GM18505 (cell line): ENCODE results near the gene ATP9A.
"Not testable (repeated sequence)": the region's sequence is repeated elsewhere in the genome, so short reads cannot be mapped to it uniquely, and the experiment has no call there.

Source experiments
- ATAC-seq: cut with Tn5 transposase; IDR thresholded peaks from one replicate; pipeline ENCODE4 v1.9.1; 2021; ENCODE audit not compliant: unreplicated experiment
- POLR2A ChIP-seq: IDR thresholded peaks from 4 replicates; pipeline ENCODE4 v1.6.1; 2011; ENCODE audit warnings: borderline replicate concordance; ENCODE audit not compliant: insufficient read depth, insufficient read length; ENCODE audit errors: extremely low read depth

The ATP9A gene

GRCh38 chr20:51578145-51578459, 190.1 kb downstream of the ATP9A start:
- TF ChIP-seq POLR2A: no peak
- ATAC-seq: no peak

DNA sequence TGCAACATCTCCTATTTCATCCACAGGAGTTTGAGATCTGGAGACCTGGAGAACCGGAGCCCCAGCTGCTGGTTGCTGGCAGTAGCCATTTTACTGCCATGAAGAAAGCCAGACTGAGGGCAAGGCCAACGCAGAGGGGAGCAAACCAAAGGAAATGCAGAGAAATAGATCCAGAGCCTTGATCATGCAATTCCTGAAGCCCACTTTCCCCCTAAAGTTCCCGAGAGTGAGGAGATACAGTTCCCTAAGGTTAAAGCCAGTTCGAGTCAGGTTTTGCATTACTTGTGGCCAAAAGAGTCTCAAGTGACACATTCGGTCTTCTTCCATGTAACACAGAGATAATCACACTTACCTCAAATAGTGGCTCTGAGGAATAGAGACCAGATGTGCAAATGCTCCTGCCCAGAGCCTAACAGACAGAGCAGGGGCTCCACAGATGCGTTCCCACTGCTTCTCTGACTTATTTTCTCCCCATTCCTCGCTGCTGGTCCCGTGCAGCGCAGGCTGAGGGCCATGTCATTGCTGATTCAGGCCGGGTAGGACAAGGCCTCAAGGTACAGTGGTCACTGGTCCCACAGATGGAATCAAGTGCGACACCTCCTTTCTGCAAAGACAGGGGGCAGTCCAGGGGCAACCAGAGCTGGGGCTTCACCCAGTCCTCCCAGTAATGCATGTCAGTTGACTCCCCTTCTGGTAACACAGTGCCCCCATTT, 190.6 kb downstream of the ATP9A start:
- no peak for ATAC-seq
- no peak for TF ChIP-seq POLR2A

- TF ChIP-seq POLR2A: no peak
Observed at GRCh38 chr20:51575486-51575885, 192.7 kb downstream of the ATP9A start.

DNA sequence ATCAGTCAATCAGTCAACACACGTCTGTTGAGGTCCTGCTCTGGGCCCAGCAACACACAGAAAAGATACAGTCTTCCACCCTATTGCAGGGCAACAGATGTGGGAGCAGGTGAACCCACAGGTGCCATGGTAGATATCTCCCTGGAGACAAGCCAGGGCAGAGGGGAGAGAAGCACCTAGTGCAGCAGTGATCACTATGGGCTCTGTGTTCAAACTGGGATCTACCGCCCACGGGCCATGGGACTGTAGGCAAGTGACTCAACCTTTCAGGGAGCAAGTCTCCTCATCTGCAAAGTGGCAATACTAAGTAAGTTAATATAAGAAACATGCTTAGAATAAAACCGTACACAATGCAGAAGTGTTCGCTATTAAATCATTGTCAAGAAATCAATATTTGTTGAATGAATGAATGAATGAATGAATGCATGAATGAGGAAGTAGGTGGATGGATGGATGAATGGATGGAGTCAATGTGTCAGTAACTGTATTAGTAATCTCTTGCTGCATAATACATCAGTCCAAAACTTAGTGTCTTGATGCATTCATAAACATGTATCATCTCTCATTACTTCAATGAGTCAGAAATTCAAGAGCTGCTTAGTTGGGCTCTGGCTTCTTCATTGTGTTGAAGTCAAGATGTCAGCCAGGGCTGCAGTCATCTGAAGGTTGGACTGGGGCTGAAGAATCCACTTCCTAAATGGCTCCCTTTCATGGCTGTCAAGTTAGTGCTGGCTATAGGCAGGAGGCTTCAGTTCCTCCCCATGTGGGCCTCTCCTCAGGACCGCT, 193.7 kb downstream of the ATP9A start:
- ATAC-seq: no peak
- no peak for TF ChIP-seq POLR2A

More at GRCh38 chr20:51575486-51575885, 192.7 kb downstream of the ATP9A start:
- no peak for ATAC-seq

GRCh38 chr20:51573576-51574243, 194.5 kb downstream of the ATP9A start:
- TF ChIP-seq POLR2A: no peak
- ATAC-seq: no peak

DNA sequence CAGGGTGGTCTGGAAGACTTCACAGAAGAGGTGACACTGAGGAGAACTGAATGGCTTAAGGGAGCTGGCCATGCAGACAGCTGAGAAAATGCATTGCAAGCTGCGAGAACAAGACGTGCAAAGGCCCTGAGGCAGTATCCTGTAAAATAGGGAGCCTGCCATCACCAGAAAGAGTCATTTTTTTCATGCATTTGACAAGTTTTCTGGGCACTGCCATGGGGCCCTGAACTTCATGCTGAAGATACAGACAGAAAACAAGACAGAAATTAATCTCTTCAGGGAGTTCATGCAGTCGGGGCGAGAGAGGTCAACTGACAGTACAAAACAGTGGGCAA, 196.8 kb downstream of the ATP9A start:
- TF ChIP-seq POLR2A: no peak
- no peak for ATAC-seq

- ATAC-seq: no peak
- no peak for TF ChIP-seq POLR2A
Observed at GRCh38 chr20:51570739-51571459, 197.3 kb downstream of the ATP9A start.

DNA sequence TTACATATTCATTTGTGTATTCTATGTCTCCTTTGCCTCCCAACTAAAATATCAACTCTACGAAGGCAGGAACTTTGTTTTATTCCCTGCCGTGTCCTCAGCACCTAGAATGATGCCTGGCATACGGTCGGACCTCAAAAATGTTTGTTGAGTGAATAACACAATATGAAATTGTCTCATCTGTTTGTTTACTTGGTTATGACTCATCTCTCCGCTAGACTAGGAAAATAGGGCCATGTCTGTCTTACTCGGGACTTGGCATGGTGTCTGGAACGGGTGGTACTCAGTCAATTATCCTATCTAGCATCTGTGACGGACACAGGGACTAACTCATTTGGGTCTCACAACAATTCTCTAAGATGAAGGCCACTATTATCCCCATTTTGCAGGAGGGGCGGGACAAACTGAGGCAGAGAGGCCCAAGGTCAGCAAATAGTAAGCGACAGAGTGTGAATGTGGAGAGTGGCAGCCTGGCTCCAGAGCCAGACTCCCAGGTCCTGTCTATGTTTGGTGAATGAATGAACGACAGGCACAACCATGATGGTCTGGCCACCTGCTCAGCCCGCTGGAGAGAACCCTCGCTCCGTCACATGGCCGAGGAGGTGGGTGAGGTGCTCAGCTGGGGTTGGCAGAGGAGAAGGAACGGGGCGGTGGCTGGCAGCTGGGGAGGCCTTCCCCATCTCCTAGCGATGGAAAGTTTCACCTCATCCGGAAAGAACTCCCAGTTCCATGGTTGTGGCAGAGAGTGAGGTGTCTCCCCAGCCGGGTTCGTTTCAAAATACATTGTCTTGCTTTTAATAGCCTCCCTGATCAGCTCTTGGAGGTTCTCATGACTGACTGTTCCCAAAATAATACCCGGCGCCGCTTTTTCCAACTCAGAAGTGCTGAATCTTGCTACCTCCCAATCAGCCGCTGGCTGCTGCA, 198.1 kb downstream of the ATP9A start:
- no peak for ATAC-seq
- TF ChIP-seq POLR2A: no peak

GRCh38 chr20:51568533-51568932, 199.7 kb downstream of the ATP9A start:
- not testable (repeated sequence) for ATAC-seq

DNA sequence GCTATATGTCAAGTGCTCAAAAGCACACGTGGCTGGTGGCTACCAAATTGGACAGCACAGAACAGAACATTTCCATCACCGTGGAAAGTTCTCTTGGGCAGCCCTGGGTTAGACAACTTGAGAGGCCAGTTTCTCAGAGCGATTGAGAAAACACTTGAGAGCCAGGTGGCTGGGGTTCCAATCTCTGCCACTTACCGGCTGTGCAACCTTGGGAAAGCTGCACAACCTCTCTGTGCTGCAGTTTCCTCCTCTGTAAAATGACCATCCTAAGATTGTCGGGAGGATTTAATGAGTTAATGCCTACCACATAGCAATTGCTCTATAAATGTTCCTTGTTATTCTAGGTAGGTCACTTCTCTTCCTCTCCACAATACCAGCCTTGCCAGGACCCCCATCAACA, 200.6 kb downstream of the ATP9A start:
- no peak for ATAC-seq

GRCh38 chr20:51566594-51566993, 201.6 kb downstream of the ATP9A start:
- no peak for ATAC-seq
- TF ChIP-seq POLR2A: no peak

More for the DNA sequence above, 200.6 kb downstream of the ATP9A start:
- no peak for TF ChIP-seq POLR2A

- TF ChIP-seq POLR2A: no peak
- no peak for ATAC-seq
Observed at GRCh38 chr20:51565298-51566144, 202.7 kb downstream of the ATP9A start.
